RWPE2 (cell line): ENCODE data around the gene CASKIN2.

Experiments used
- ATAC-seq: fragments of 200-7000 bp; cut with Tn5 transposase; 3 replicates; pipeline ENCODE4 v1.9.1; 2021; ENCODE audit warnings: low read depth
- DNase-seq: peaks from one replicate; pipeline ENCODE4 v3.0.0-alpha.2; 2020; ENCODE audit warnings: low spot score
- H3K27ac ChIP-seq: fragments of 450-650 bp; 2 replicates; pipeline ENCODE4 v1.5.1; 2017; ENCODE audit warnings: mild to moderate bottlenecking; ENCODE audit not compliant: poor library complexity, severe bottlenecking
- H3K27me3 ChIP-seq: fragments of 250-450 bp; sonication (Bioruptor Pico); 2 replicates; pipeline ENCODE4 v1.5.1; 2021; ENCODE audit warnings: mild to moderate bottlenecking, moderate library complexity; ENCODE audit not compliant: insufficient read depth, poor library complexity, severe bottlenecking
- H3K36me3 ChIP-seq: fragments of 250-450 bp; sonication (Bioruptor Pico); 2 replicates; pipeline ENCODE4 v1.5.1; 2020; ENCODE audit warnings: low read depth, mild to moderate bottlenecking, moderate library complexity
- H3K4me1 ChIP-seq: fragments of 250-450 bp; sonication (Bioruptor Pico); 2 replicates; pipeline ENCODE4 v1.5.1; 2021; ENCODE audit warnings: mild to moderate bottlenecking, moderate library complexity; ENCODE audit not compliant: insufficient read depth, poor library complexity, severe bottlenecking
- H3K4me3 ChIP-seq: fragments of 250-450 bp; sonication (Bioruptor Pico); 2 replicates; pipeline ENCODE4 v1.5.1; 2021; ENCODE audit warnings: mild to moderate bottlenecking, moderate library complexity; ENCODE audit not compliant: severe bottlenecking
- H3K9me3 ChIP-seq: fragments of 250-450 bp; sonication (Bioruptor Pico); 2 replicates; pipeline ENCODE4 v1.5.1; 2021; ENCODE audit warnings: mild to moderate bottlenecking, moderate library complexity; ENCODE audit not compliant: severe bottlenecking
- TF ChIP-seq, protein P1 (sequence below): fragments of 450-650 bp; IDR thresholded peaks from one replicate; pipeline ENCODE4 v1.5.1; 2017; ENCODE audit warnings: mild to moderate bottlenecking, moderate library complexity; ENCODE audit not compliant: poor library complexity, severe bottlenecking

Gene CASKIN2

DNA sequence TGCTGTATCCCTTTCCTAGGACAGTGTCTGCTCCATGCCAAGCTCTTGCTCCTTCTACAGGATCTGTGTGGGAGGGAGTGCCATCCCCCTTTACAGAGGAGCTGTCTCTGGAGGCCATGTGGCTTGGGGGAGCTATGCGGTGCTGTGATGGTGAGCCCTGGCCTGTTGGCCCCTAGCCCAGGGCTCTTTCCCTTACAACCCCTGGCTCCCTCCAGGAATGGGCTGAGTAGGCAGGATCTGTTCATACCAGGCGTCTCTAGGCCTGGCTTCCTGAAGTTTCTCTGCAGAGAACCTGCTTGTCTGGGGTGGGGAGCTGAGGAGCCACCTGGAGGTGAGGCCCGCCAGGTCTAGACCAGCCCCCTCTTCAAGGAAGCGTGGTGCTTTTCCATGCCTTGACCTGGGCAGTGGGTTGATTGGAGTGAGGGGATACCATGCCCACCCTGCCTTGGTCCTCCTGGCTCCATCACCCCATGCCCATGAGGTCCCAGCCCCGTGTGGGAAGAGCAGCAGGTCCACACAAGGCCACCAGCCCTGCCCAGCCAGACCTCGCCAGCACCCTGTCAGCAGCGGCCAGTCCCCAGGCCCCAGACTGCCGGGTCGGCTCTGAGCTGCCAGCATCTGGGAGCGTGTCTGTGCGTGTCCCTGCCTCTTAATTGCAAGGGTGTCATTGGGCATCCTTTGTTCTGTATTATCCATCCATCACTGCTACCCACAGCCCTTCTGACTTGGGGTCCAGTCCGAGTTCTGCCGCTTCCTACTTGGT lies 24.8 kb upstream of the CASKIN2 start:
- no peak for DNase-seq
- Histone ChIP-seq H3K36me3 (no peaks in the 10 kb centered on the region), H3K27me3 (no peaks in the 10 kb centered on the region), H3K27ac (no peak overlapping the region), H3K9me3 (no peaks in the 10 kb centered on the region), H3K4me1 (peaks cover 2% of the 10 kb centered on the region), H3K4me3 (no peak overlapping the region)
- TF ChIP-seq, protein P1, sequence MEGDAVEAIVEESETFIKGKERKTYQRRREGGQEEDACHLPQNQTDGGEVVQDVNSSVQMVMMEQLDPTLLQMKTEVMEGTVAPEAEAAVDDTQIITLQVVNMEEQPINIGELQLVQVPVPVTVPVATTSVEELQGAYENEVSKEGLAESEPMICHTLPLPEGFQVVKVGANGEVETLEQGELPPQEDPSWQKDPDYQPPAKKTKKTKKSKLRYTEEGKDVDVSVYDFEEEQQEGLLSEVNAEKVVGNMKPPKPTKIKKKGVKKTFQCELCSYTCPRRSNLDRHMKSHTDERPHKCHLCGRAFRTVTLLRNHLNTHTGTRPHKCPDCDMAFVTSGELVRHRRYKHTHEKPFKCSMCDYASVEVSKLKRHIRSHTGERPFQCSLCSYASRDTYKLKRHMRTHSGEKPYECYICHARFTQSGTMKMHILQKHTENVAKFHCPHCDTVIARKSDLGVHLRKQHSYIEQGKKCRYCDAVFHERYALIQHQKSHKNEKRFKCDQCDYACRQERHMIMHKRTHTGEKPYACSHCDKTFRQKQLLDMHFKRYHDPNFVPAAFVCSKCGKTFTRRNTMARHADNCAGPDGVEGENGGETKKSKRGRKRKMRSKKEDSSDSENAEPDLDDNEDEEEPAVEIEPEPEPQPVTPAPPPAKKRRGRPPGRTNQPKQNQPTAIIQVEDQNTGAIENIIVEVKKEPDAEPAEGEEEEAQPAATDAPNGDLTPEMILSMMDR, result no peak
- peak; percentile 27; the same call in 2 of the 3 replicates for ATAC-seq

GRCh38 chr17:75536366-75536765 lies 21.0 kb upstream of the CASKIN2 start:
- ATAC-seq, result no peak
- H3K9me3 ChIP-seq, result no peaks in the 10 kb centered on the region
- TF ChIP-seq, protein P1, result no peak
- H3K36me3 ChIP-seq, result peaks cover 16% of the 10 kb centered on the region
- H3K27ac ChIP-seq, result no peak overlapping the region
- no peaks in the 10 kb centered on the region for H3K27me3 ChIP-seq
- H3K4me3 ChIP-seq, result no peak overlapping the region
- DNase-seq, result no peak
- H3K4me1 ChIP-seq, result peaks cover 5% of the 10 kb centered on the region

DNA sequence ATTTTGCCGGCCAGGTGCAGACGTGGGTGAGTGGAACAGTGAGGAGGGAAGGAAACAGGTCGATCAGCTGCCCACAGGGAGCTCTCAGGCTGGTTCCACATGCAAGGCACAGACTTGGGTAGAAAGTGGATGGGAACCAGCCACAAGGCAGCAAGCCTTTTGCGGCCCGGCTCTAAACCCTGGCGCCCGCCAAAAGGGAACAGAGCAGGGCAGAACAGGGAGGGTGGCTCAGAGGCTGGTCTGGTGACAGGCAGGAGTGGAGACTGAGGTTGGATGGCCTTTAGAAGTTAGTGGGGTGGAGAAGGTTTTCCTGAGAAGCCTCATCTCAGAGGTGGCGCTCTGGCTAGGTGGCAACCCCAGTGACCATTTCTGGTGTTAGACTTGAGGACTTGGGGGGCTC lies 20.5 kb upstream of the CASKIN2 start:
- Histone ChIP-seq H3K36me3 (peaks cover 16% of the 10 kb centered on the region), H3K4me1 (peaks cover 7% of the 10 kb centered on the region), H3K9me3 (no peaks in the 10 kb centered on the region), H3K27ac (no peak overlapping the region), H3K4me3 (no peak overlapping the region), H3K27me3 (no peaks in the 10 kb centered on the region)
- ATAC-seq, result no peak
- TF ChIP-seq, protein P1, result no peak
- no peak for DNase-seq

GRCh38 chr17:75535119-75535537 lies 19.8 kb upstream of the CASKIN2 start:
- no peak for DNase-seq
- H3K4me1 ChIP-seq, result peaks cover 5% of the 10 kb centered on the region
- H3K27me3 ChIP-seq, result no peaks in the 10 kb centered on the region
- H3K4me3 ChIP-seq, result no peak overlapping the region
- TF ChIP-seq, protein P1, result no peak
- H3K36me3 ChIP-seq, result peaks cover 16% of the 10 kb centered on the region
- ATAC-seq, result no peak
- H3K27ac ChIP-seq, result no peak overlapping the region
- H3K9me3 ChIP-seq, result no peaks in the 10 kb centered on the region

DNA sequence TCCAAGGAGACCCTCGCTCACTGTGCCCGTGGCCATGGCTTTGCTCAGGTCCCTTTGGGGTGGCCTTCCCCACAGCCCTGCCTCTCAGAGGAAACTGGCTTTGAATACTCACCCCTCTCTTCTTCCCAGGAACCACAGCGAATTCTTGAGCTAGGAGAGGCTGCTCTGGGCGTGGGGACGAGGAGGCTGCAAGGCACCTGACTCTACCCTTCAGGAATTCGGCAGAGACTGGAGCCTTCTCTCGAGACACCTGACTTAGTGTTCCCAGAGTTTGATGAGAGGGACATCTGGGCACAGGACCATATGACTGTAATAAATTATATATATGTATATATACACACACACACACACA lies 16.4 kb upstream of the CASKIN2 start:
- DNase-seq, result no peak
- peak overlapping the region; percentile 33 for H3K27ac ChIP-seq
- no peaks in the 10 kb centered on the region for H3K27me3 ChIP-seq
- no peak overlapping the region for H3K4me3 ChIP-seq
- no peaks in the 10 kb centered on the region for H3K9me3 ChIP-seq
- H3K4me1 ChIP-seq, result peaks cover 7% of the 10 kb centered on the region
- ATAC-seq, result peak; percentile 91
- TF ChIP-seq, protein P1, result no peak
- peaks cover 16% of the 10 kb centered on the region for H3K36me3 ChIP-seq
